ENCODE data around the gene SLC30A2. TPM values are rescaled to one million over a fixed set of nuclear protein-coding genes. Genes with fewer than 3 reads are reported as not detected.

The SLC30A2 gene
- total and polyA plus RNA-seq, 9 of the 15 experiments (the other 6 are each of a cell fraction or from before 2014, with no cell fraction given) = 0.01 to 0.18 (median 0.06) TPM; not detected in 3

DNA sequence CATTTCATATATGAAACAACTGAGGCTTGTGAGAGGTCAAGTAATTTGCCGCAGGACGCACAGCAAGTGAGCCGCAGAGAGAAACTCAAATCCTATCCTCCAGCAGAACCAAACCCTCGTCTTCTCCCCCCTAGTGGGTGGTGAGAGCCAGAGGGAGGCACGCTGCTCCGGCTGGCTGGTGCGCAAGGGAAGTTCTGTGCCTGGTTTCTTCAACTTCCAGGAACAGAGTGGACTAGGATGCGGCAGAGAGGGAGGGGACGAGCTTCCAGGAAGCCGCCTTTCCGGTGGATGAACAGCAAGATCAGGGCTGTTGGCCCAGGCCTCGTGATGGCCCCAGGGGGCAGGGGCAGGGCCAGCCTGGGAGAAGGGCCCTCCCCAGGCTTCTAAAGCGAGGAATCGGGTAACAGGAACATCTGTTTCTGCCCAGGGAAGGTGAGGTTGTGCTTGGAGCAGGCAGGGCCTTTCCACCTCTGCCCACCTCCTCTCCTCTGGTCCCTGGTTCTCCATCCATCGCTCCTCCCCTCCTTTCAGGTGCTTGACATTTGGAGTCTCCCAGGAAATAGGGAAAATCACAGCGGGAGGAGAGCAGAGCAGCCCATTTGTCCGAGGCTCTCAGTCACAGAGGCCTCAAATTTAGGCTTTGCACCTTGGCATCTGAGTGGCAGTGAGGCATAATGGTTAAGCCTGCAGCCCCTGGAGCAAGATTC is 48.9 kb upstream of the SLC30A2 start (continued):
- TF ChIP-seq, protein P1, sequence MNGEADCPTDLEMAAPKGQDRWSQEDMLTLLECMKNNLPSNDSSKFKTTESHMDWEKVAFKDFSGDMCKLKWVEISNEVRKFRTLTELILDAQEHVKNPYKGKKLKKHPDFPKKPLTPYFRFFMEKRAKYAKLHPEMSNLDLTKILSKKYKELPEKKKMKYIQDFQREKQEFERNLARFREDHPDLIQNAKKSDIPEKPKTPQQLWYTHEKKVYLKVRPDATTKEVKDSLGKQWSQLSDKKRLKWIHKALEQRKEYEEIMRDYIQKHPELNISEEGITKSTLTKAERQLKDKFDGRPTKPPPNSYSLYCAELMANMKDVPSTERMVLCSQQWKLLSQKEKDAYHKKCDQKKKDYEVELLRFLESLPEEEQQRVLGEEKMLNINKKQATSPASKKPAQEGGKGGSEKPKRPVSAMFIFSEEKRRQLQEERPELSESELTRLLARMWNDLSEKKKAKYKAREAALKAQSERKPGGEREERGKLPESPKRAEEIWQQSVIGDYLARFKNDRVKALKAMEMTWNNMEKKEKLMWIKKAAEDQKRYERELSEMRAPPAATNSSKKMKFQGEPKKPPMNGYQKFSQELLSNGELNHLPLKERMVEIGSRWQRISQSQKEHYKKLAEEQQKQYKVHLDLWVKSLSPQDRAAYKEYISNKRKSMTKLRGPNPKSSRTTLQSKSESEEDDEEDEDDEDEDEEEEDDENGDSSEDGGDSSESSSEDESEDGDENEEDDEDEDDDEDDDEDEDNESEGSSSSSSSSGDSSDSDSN (IDR thresholded peaks at IDR 0.05; ENCODE audit: borderline replicate concordance in 1 of 2, low read depth in 2 of 2, low read length in 2 of 2) = peak in 1 of 2 experiments; percentile 56; a peak in 2 of 4 replicates
- TF ChIP-seq ZNF583 (CRISPR knock-in tag; IDR thresholded peaks at IDR 0.05) (0 out of 2 replicates have a peak, but pooled peaks have one; percentile 56), ZNF609 (CRISPR knock-in tag; IDR thresholded peaks at IDR 0.05; ENCODE audit: borderline replicate concordance) (no peak), HNRNPH1 (optimal IDR thresholded peaks at IDR 0.05; ENCODE audit: low read depth, low read length) (no peak), ZNF408 (CRISPR knock-in tag; IDR thresholded peaks at IDR 0.05; ENCODE audit: low read depth) (no peak), ZBTB2 (IDR thresholded peaks at IDR 0.05) (0 out of 2 replicates have a peak, but pooled peaks have one; percentile 48), GATA2 (CRISPR knock-in tag; IDR thresholded peaks at IDR 0.05) (no peak), PTTG1 (tag; IDR thresholded peaks at IDR 0.05; ENCODE audit: low read depth) (no peak), MYC (IDR thresholded peaks at IDR 0.05; ENCODE audit: low read depth, low read length) (peak; percentile 50), MYC (CRISPR knock-in tag; IDR thresholded peaks at IDR 0.05; ENCODE audit: borderline replicate concordance, low read depth) (no peak), ZNF324 (CRISPR knock-in tag; IDR thresholded peaks at IDR 0.05) (no peak), BRF1 (IDR thresholded peaks at IDR 0.05; ENCODE audit: borderline replicate concordance, extremely low read depth, insufficient read length) (no peak), XRCC3 (IDR thresholded peaks at IDR 0.05) (no peak)
- TF ChIP-seq, protein P2, sequence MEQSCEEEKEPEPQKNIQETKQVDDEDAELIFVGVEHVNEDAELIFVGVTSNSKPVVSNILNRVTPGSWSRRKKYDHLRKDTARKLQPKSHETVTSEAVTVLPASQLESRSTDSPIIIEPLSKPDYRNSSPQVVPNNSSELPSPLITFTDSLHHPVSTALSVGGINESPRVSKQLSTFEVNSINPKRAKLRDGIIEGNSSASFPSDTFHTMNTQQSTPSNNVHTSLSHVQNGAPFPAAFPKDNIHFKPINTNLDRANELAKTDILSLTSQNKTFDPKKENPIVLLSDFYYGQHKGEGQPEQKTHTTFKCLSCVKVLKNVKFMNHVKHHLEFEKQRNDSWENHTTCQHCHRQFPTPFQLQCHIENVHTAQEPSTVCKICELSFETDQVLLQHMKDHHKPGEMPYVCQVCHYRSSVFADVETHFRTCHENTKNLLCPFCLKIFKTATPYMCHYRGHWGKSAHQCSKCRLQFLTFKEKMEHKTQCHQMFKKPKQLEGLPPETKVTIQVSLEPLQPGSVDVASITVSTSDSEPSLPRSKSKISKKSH (CRISPR knock-in tag; IDR thresholded peaks at IDR 0.05) = no peak
- TF ChIP-seq, protein P3, sequence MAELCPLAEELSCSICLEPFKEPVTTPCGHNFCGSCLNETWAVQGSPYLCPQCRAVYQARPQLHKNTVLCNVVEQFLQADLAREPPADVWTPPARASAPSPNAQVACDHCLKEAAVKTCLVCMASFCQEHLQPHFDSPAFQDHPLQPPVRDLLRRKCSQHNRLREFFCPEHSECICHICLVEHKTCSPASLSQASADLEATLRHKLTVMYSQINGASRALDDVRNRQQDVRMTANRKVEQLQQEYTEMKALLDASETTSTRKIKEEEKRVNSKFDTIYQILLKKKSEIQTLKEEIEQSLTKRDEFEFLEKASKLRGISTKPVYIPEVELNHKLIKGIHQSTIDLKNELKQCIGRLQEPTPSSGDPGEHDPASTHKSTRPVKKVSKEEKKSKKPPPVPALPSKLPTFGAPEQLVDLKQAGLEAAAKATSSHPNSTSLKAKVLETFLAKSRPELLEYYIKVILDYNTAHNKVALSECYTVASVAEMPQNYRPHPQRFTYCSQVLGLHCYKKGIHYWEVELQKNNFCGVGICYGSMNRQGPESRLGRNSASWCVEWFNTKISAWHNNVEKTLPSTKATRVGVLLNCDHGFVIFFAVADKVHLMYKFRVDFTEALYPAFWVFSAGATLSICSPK (IDR thresholded peaks at IDR 0.05; ENCODE audit: borderline replicate concordance) = no peak
